ENCODE results near the gene LDHB.
"Not testable (repeated sequence)": the region's sequence is repeated elsewhere in the genome, so short reads cannot be mapped to it uniquely, and the experiment has no call there.

The LDHB gene

DNA sequence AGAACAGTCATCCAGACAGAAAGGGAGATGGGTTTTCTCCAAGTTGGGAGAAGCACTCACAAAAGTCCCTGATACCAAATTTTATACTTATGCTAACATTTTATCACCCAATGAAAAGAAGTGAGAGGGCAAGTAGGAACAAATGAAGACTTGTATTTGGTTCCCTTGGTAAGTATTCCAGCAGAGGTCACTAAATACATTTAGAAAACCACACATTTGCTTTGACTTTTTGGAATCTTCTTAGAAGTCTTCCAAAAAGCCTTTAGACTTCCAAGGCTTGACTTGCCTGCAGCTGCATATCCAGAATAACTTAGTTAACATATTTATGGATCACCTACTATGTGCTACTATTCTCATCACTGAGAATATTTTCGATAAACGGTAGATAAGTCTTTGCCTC lies 49.9 kb downstream of the LDHB start:
- no peak for DNase-seq (ENCODE audit: low spot score)

DNA sequence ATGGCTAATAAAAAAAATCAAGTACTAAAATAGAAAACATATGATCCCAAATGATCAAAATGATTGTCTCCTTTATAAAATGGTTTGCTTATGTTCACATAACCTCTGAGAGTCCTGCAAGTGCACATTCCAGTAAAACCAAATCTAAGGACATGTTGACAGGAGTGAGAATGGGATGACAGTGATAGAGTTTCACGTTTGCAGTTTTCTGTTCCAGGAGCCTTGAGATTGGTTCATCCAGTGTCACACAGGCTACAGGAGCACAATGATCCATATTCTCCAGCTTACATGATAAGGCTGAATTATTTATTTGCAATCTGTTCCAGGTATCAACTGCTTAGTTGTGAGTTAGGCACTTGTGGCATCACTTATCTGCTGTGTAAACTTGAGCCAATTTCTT lies 51.5 kb downstream of the LDHB start:
- DNase-seq (ENCODE audit: low spot score), result no peak

DNA sequence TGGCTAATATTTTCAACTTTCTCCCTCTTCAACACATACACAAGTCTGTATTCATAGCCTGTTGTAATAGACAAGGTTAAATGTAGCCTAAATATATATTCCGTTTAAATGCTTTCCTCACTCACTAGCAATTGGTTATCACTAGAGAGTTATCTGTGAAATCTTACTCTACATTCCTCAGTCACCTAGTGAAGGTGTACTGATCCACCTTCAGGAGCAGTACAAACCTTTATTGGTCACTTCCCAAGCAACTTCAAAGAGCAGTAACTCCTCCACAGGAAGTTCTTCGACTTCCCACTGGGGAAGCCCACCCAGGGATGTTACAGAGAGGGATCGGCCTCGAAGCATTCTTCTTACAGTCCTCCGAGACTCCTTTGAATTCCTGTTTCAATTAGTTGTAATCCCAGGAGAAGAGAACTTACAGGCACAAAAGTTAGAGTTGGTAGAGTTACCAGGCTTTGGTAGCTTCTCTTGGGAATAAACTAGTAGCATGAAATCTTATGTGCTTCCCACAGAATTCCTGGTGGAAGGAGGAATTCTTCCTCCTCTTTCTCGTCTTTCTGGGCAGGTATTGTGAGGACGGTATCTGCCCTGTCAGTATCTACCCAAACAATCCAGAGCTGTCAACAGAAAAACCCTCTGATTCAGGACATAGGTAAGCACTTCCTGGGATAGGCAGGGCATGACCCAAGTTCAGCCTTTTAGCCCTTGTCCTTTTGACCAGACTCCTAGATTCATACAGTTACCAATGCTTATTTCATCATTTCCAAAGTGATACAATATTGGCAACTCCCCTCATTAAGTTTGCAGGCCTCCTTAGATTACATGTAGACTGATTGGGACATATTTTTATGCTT lies 53.2 kb downstream of the LDHB start, which contains the start of gene GYS2:
TSS of gene GYS2 (minus strand) at position 603 of the 857 bp plus-strand sequence. CDS start at position 348, 255 bp downstream.
- no peak for DNase-seq (ENCODE audit: low spot score)

DNA sequence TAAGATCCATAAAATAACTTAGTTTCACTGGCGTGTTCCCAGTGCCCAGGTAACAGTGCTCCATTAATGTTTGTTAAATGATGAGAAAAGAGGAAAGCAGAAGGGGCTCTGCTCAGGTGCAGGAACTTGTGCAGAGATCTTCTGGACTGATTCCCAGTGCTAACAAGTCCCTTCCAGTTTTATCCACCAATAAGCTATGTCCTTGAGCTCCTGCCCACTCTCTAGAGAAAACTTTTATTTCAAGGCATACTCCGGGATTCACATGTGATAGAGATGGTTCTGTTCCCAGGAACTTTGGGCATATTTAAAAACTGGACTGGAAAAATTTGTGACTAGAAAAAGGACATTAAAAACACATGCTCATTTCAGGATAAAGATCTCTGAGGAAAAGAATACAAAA lies 54.9 kb downstream of the LDHB start:
- DNase-seq (ENCODE audit: low spot score), result no peak

DNA sequence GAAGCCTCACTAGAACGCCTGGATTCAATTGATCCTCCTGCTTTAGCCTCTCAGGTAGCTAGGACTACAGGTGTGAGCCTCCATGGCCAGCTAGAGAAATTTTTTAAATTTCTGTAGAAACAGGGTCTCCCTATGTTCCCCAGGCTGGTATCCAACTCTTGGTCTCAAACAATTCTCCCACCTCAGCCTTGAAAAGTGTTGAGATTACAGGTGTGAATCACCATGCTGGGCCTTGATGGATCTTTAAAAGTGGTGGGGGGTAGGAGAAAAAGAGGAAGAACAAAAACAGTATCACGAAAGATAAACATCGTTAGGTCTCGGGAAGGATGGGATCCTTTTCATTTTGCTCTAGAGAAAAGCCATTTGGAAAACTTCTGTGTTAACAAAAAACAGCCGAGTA lies 57.4 kb downstream of the LDHB start:
- no peak for DNase-seq (ENCODE audit: low spot score)

DNA sequence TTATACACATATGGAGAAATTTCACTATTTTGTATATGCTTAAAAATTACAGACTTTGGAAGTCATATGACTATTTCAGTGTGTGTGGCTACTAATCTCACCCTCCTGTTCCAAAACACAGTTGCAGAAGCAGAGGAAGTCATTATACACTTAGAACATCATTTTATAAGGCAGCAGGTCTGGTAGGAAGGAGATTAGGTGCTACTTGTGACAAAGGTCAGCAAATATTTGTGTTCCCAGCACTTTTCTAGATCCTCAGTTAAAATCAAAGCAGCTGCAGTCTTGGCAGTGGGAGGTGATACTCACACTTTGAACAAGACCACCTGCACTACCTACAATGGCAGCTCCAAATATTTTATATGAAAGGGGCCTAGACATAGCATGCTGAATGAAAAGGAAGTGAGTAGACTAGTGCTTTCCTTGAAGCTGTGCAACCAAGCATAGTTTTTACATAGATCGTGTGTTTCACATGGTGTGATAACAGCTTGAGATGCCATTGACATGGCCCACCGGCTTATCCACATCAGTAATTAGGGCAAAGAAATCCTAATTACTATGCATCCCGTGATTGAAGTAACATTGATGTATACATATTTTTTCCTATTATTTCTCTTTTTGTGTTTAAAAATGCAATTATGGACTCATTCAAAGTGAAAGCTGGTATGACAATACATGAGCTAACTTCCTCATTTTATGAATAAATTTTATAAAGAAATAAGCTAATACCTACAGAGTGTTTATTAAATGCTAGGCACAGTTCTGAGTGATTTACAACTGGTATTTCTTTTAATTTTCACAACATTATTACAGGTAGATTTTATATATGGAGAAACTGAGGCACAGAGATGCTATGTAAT lies 58.3 kb downstream of the LDHB start:
- DNase-seq (ENCODE audit: low spot score), result no peak

DNA sequence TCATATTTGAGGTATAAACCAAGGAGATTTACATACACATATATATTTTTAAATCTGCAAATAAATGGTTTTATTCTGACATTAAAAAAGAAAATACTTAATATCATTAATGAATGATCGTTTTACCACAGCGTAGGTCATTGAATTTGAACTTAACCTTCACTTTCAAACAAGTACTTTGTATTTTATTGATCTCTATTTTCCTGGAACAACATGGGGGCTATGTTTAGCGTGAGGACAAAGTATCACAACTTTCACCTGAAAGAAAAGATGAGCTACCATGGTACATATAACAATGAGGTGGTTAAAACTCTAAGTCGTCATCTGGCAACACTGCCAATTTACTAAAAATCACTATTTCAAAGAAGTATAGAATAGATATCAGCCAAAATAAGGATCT lies 59.0 kb downstream of the LDHB start:
- no peak for DNase-seq (ENCODE audit: low spot score)

DNA sequence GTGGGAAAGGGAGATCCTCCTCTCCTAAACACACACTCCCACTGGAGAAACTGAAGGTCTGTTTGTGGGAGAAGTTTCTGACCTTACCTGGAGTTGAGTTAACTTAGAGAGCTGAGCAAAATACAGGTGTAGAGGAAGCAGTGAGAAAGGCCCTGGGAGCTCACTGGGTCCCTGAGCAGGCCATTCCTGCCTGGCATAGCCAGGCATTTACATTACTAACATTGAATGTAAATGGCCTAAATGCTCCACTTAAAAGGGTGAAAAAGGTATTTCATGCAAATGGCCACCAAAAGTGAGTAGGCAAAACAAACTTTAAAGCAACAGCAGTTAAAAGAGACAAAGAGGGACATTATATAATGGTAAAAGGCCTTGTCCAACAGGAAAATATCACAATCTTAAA lies 62.3 kb downstream of the LDHB start:
- DNase-seq (ENCODE audit: low spot score), result not testable (repeated sequence)

DNA sequence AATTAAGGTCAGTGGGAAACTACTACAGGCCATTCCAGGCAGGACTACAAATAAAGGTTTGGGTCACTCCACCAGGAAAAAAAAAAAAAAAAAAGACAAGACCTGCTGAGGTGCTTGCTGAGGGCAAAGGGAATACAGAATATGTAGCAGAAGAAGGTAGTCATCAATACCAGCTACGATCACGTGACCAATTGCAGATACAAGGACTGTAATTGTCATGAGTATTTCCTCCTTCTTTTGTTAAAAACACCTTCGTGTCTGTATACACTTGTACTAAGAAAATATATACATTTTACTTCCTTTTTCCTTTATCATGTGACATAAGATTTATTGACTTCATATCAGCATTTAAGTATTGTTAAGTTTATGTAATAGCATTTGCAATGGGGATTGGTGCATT lies 72.2 kb downstream of the LDHB start:
- DNase-seq (ENCODE audit: low spot score), result no peak

All from AG20443 (cell line).